DND-41 (cell line): Measurements from ENCODE around the gene ZNF554.

Experiments
- ATAC-seq: fragments of 200-7000 bp; cut with Tn5 transposase; 3 replicates; pipeline ENCODE4 v1.9.1; 2021; ENCODE audit warnings: low read depth; ENCODE audit not compliant: insufficient read depth
- DNase-seq: peaks from one replicate; pipeline ENCODE4 v3.0.0-alpha.2; 2020
- H2AFZ ChIP-seq: 2 replicates; pipeline ENCODE4 v1.6.0; 2012; ENCODE audit warnings: low read depth, low read length
- H3K27ac ChIP-seq: 2 replicates; pipeline ENCODE4 v1.5.1; 2012; ENCODE audit warnings: low read length, inconsistent platforms
- H3K27me3 ChIP-seq: fragments of 200-600 bp; sonication (generic); 2 replicates; pipeline ENCODE4 v1.6.0; 2012; ENCODE audit warnings: low read length, mild to moderate bottlenecking, inconsistent platforms; ENCODE audit not compliant: insufficient read depth, poor library complexity
- H3K36me3 ChIP-seq: 2 replicates; pipeline ENCODE4 v1.5.1; 2012; ENCODE audit warnings: low read length, inconsistent platforms; ENCODE audit not compliant: insufficient read depth
- H3K4me1 ChIP-seq: 2 replicates; pipeline ENCODE4 v1.5.1; 2012; ENCODE audit warnings: mild to moderate bottlenecking, low read length; ENCODE audit not compliant: insufficient read depth
- H3K4me2 ChIP-seq: 2 replicates; pipeline ENCODE4 v1.6.0; 2012; ENCODE audit warnings: mild to moderate bottlenecking, moderate library complexity, low read length, inconsistent platforms; ENCODE audit not compliant: insufficient read depth
- H3K4me3 ChIP-seq, 2 experiments: fragments of 200-600 bp in 1 of 2; shearing (Covaris generic) in 1 of 2; 2 replicates each; pipeline ENCODE4 v1.5.1; 2012 to 2016; ENCODE audit warnings: inconsistent platforms in 2 of 2, low read length in 2 of 2, mild to moderate bottlenecking in 2 of 2, low read depth in 1 of 2, moderate library complexity in 1 of 2
- H3K79me2 ChIP-seq: 2 replicates; pipeline ENCODE4 v1.6.0; 2012; ENCODE audit warnings: low read length, inconsistent platforms; ENCODE audit not compliant: insufficient read depth
- H3K9ac ChIP-seq: 2 replicates; pipeline ENCODE4 v1.6.0; 2012; ENCODE audit warnings: low read depth, mild to moderate bottlenecking, inconsistent platforms, low read length, moderate library complexity
- H3K9me3 ChIP-seq: 2 replicates; pipeline ENCODE4 v1.5.1; 2012; ENCODE audit warnings: low read length, moderate library complexity, mild to moderate bottlenecking, inconsistent platforms; ENCODE audit not compliant: insufficient read depth, severe bottlenecking
- H4K20me1 ChIP-seq: 2 replicates; pipeline ENCODE4 v1.6.0; 2012; ENCODE audit warnings: low read length; ENCODE audit not compliant: insufficient read depth
- EZH2 ChIP-seq: IDR thresholded peaks from 3 replicates; pipeline ENCODE4 v1.6.1; 2012; ENCODE audit warnings: borderline replicate concordance, low read depth, mild to moderate bottlenecking, moderate library complexity, low read length, inconsistent platforms; ENCODE audit not compliant: severe bottlenecking
- TF ChIP-seq, protein P1 (sequence below): IDR thresholded peaks from 2 replicates; pipeline ENCODE4 v1.5.1; 2012; ENCODE audit warnings: borderline replicate concordance, low read length, moderate library complexity, mild to moderate bottlenecking; ENCODE audit not compliant: poor library complexity, severe bottlenecking; ENCODE audit errors: extremely low read depth

ZNF554 gene

GRCh38 chr19:2774083-2774679, 45.5 kb upstream of the ZNF554 start:
- no peaks in the 10 kb centered on the region for H3K9me3 ChIP-seq
- H3K36me3 ChIP-seq, result peaks cover 47% of the 10 kb centered on the region
- no peak overlapping the region for H3K4me3 ChIP-seq
- no peak for DNase-seq
- H4K20me1 ChIP-seq, result peaks cover 83% of the 10 kb centered on the region
- peaks cover 5% of the 10 kb centered on the region for H3K4me1 ChIP-seq
- no peaks in the 10 kb centered on the region for H3K27me3 ChIP-seq
- no peak overlapping the region for H3K4me2 ChIP-seq
- no peak overlapping the region for H3K9ac ChIP-seq
- TF ChIP-seq EZH2, result no peak
- TF ChIP-seq, protein P1, sequence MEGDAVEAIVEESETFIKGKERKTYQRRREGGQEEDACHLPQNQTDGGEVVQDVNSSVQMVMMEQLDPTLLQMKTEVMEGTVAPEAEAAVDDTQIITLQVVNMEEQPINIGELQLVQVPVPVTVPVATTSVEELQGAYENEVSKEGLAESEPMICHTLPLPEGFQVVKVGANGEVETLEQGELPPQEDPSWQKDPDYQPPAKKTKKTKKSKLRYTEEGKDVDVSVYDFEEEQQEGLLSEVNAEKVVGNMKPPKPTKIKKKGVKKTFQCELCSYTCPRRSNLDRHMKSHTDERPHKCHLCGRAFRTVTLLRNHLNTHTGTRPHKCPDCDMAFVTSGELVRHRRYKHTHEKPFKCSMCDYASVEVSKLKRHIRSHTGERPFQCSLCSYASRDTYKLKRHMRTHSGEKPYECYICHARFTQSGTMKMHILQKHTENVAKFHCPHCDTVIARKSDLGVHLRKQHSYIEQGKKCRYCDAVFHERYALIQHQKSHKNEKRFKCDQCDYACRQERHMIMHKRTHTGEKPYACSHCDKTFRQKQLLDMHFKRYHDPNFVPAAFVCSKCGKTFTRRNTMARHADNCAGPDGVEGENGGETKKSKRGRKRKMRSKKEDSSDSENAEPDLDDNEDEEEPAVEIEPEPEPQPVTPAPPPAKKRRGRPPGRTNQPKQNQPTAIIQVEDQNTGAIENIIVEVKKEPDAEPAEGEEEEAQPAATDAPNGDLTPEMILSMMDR, result no peak
- H2AFZ ChIP-seq, result no peak overlapping the region
- H3K27ac ChIP-seq, result no peak overlapping the region
- ATAC-seq, result no peak
- peaks cover 90% of the 10 kb centered on the region for H3K79me2 ChIP-seq

GRCh38 chr19:2774953-2775555, 44.6 kb upstream of the ZNF554 start:
- Histone ChIP-seq H3K36me3 (peaks cover 46% of the 10 kb centered on the region), H3K4me2 (no peak overlapping the region), H3K4me3 (no peak overlapping the region), H3K27ac (no peak overlapping the region), H3K9ac (no peak overlapping the region), H3K9me3 (no peaks in the 10 kb centered on the region), H4K20me1 (peaks cover 84% of the 10 kb centered on the region), H3K27me3 (no peaks in the 10 kb centered on the region), H3K4me1 (peaks cover 8% of the 10 kb centered on the region), H2AFZ (no peak overlapping the region), H3K79me2 (peaks cover 92% of the 10 kb centered on the region)
- no peak for ATAC-seq
- no peak for TF ChIP-seq EZH2
- TF ChIP-seq, protein P1, result no peak
- no peak for DNase-seq

GRCh38 chr19:2775556-2776430, 43.9 kb upstream of the ZNF554 start:
- TF ChIP-seq EZH2, result no peak
- TF ChIP-seq, protein P1, result no peak
- DNase-seq, result peak; percentile 41
- H3K9me3 ChIP-seq, result no peaks in the 10 kb centered on the region
- peaks cover 92% of the 10 kb centered on the region for H3K79me2 ChIP-seq
- H3K36me3 ChIP-seq, result peaks cover 42% of the 10 kb centered on the region
- no peak overlapping the region for H3K4me3 ChIP-seq
- no peak overlapping the region for H3K27ac ChIP-seq
- peaks cover 15% of the 10 kb centered on the region for H3K4me1 ChIP-seq
- H4K20me1 ChIP-seq, result peaks cover 84% of the 10 kb centered on the region
- no peak overlapping the region for H3K9ac ChIP-seq
- no peak overlapping the region for H3K4me2 ChIP-seq
- no peaks in the 10 kb centered on the region for H3K27me3 ChIP-seq
- H2AFZ ChIP-seq, result no peak overlapping the region
- peak; percentile 47; the same call in 1 of the 3 replicates for ATAC-seq
